NCI-H1694 treated with DMSO at 0.1 percent for 48 hours (cell line): Measurements from ENCODE around the gene TAF4.
"Not testable (repeated sequence)": the region's sequence is repeated elsewhere in the genome, so short reads cannot be mapped to it uniquely, and the experiment has no call there.

Experiments used
- DNase-seq: peaks from one replicate; lab custom pipeline; 2025; lab: John Stamatoyannopoulos, UW

The TAF4 gene, protein sequence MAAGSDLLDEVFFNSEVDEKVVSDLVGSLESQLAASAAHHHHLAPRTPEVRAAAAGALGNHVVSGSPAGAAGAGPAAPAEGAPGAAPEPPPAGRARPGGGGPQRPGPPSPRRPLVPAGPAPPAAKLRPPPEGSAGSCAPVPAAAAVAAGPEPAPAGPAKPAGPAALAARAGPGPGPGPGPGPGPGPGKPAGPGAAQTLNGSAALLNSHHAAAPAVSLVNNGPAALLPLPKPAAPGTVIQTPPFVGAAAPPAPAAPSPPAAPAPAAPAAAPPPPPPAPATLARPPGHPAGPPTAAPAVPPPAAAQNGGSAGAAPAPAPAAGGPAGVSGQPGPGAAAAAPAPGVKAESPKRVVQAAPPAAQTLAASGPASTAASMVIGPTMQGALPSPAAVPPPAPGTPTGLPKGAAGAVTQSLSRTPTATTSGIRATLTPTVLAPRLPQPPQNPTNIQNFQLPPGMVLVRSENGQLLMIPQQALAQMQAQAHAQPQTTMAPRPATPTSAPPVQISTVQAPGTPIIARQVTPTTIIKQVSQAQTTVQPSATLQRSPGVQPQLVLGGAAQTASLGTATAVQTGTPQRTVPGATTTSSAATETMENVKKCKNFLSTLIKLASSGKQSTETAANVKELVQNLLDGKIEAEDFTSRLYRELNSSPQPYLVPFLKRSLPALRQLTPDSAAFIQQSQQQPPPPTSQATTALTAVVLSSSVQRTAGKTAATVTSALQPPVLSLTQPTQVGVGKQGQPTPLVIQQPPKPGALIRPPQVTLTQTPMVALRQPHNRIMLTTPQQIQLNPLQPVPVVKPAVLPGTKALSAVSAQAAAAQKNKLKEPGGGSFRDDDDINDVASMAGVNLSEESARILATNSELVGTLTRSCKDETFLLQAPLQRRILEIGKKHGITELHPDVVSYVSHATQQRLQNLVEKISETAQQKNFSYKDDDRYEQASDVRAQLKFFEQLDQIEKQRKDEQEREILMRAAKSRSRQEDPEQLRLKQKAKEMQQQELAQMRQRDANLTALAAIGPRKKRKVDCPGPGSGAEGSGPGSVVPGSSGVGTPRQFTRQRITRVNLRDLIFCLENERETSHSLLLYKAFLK

DNA sequence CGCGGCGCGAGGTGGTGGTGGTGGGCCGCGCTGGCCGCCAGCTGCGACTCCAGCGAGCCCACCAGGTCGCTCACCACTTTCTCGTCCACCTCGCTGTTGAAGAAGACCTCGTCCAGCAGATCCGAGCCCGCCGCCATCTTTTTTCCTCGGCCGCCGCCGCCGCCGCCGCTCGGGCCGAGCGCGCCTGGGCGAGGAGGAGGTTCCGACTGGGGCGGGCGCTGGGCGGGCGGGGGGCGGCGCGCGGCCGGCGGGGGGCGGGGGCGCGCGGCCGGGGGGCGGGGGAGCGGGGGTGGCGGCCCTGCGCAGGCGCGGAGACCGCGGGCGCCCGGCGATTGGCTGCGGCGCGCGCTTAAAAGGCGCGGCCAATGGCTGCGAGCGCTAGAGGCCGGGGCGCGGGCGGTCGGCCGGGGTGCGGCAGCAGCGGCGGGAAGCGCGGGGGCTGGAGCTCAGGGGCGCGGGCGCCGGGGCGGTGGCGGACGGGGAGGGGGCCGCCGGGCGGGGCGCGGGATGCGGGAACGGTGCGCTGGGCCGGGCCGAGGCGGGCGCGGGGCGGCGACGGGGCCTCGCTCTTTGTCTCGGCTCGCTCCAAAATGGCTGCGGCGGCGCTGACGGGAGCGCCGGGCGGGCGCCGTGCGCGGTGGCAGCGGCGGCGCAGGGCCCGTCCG, at the start of gene TAF4:
Gene TAF4 (minus strand): TSS at position 208 of the 665 bp plus-strand sequence. CDS start 71 bp downstream, at position 137.
- DNase-seq: peak; percentile 17

DNA sequence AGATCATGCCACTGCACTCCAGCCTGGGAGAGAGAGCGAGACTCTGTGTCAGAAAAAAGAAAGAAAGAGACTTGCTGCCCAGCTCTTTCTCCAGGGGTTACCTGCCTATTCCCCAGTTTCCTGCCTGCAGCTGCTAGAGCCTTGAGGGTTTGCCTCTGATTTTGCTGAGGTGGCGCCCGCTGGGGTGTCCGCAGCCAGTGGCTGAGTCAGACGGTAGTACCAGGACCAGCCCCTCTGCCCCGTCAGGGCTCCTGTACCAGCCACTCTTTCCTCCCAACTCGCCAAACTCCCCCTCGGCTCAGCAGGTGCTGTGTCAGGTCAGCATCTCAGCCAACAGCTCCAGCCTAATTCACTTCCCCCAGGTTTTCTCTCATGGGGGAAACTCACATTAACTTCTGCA, 49.2 kb upstream of the TAF4 start:
- DNase-seq: no peak

DNA sequence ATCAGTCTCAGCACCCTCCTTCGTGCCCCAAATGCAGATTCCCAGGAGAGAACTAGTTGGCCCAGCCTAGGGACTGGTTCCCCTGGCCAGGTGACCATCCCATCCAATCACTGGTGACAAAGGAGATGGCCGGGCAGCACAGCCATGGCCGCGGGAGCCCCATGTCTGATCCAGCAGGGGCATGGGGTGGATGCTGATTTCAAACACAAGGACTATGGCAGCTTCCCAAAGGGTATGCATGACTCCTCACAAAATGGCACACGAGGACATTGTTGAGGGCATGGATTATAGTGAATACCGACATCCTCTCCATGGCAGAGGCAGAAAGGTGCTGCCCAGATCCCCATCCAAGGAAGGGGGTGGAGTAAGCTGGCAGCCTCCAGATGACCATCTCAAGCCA, 46.7 kb upstream of the TAF4 start:
- no peak for DNase-seq

DNA sequence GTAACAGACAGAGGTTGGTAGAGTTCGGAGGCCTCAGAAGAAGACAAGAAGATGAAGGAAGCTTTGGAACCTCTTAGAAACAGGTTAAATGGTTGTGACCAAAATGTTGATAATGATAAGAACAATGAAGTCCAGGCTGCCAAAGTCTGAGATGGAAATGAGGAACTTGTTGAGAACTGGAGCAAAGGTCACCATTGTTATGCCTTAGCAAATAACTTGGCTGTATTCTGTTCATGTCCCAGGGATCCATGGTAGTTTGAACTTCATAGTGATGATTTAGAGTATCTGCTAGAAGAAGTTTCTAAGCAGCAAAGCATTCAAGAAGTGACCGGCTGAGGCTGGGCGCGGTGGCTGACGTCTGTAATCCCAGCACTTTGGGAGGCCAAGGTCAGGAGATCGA, 45.5 kb upstream of the TAF4 start:
- DNase-seq: no peak

DNA sequence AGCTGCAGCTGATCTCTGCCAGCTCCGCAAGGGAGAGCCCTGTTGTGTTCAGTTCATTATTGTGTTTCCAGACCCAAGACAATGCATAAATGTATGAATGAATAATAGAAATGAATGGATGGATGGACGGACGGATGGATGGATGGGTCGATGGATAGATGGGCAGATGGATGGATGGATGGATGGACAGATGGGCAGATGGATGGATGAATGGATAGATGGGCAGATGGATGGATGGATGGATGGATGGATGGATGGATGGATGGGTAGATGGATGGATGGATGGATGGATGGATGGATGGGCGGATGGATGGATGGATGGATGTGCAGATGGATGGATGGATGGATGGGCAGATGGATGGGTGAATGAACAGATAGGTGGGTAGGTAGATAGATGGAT, 39.9 kb upstream of the TAF4 start:
- DNase-seq: no peak

DNA sequence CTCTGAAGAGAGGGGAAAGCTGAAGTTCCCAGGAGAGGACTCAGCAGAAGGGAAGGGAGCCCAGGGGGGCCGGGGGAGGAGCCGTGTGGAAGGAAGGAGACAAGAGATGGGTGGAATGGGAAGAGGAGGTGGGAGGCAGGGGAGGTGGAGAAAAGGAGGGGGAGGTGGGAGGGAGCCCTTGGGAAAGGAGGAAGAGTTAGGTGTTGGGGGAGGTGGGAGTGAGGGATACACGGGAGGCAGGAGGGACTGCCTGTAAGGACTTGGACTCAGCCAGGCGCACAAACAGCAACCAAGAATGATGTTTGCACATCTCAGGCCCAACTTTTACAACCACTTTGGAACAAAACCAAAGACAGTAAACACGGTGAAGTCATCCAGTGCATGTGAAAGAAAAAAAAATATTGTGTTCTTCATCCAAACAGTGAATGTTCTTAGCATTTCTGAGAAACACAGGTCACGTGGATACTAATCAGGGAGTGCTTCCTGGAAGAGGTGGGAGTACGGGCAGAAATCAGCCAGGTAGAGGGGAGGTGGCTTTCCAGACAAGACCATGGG, 39.2 kb upstream of the TAF4 start:
- DNase-seq: no peak

DNA sequence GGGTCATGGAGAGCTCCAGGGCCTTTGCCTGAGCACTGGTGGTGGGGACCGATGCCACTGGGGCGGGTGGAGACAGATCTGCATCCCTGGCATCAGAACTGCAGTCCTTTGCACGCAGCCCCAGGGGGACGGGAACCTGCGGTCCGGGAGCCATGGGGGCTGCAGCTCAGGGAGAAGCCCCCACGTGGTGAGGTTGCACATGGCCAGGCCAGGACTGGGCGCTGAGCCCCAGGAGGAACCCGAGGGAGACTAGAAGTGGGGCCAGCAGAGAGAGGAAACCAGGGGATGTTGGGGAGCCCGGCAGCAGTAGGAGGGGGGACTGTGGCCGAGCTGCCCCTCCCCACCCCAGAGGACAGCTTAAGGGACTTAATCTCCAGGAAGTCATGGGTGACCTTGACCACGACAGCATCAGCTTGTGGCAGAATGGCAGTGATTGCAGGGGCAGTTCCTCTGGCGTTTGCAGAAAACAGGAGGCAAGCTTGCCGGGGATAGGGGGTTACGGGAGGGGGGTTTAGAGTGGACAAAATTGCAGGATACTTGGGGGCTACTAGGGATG, 38.6 kb upstream of the TAF4 start:
- no peak for DNase-seq

DNA sequence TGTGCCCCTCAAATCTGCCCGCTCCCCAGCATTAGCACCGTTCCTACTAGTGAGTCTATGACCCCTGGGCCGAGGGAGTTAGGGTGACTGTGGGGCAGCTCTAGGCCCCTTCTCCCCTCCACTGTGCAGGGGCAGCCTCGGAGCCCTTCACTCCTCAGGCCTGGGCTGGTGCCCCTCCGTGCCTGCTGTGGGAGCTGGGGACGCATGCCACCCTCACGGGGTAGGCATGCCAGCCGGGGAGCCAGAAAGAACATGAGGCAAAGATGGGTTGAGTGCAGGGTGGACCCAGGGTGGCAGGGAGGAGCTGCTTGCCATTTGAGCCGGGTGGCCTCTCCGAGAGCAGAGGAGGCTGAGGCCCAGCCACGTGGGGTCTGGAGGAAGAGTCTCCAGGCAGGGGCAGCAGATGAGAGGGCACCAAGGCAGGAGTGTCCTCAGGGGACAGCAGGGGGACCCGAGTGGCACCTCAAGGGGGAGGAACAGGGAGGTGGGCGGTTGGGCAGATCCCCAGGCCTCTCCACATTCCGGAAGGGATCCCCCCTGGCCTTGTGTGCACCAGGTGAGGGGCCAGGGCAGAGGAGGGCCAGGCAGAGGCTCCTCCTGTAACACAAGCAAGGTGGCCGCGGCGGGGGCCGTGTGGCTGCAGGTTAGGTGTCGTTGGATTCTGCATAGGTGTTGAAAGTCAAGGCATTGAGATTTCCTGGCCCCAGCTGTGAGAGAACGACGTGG, 38.0 kb upstream of the TAF4 start:
- no peak for DNase-seq

DNA sequence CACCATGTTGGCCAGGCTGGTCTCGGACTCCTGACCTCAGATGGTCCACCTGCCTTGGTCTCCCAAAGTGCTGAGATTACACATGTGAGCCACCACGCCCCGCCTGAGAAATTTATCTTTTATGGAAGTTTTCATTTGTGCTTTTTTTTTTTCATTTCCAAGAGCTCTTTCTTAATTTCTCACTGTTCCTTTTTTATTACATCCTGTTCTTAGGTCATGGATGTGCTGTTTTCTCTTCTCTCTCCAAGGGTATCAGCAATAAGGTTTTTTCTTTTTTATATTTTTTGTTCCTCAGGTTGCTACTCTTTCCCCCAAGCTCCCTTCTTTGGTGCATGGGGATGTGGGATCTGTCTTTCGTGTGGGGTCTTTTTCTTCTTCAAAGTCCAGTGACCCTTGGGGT, 35.4 kb upstream of the TAF4 start:
- no peak for DNase-seq

DNA sequence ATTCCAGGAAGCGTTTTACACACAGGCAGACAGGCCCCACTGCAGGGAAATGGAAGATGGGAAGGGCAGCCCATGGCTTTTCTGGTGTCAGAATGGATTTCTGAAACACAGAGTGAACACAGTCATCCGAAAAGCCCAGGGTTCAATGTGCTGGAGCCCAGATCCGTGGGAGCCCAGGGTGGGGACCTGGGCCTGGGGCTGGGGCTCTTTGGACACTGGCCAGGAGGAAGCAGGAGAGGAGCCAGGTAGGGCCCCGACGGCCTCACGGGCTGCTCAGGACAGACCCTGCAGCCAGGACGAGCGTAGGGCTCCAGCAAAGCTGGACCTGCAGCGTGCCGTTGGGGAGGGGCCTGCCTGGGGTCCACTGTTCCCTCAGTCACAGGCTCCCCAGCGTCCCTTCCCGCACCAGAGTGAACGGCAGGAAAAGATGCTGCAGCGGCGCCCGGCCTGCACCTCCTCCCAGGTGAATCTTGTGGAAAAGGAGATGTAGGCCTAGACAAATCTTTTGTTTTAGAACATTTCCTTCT, 32.3 kb upstream of the TAF4 start:
- DNase-seq: no peak

DNA sequence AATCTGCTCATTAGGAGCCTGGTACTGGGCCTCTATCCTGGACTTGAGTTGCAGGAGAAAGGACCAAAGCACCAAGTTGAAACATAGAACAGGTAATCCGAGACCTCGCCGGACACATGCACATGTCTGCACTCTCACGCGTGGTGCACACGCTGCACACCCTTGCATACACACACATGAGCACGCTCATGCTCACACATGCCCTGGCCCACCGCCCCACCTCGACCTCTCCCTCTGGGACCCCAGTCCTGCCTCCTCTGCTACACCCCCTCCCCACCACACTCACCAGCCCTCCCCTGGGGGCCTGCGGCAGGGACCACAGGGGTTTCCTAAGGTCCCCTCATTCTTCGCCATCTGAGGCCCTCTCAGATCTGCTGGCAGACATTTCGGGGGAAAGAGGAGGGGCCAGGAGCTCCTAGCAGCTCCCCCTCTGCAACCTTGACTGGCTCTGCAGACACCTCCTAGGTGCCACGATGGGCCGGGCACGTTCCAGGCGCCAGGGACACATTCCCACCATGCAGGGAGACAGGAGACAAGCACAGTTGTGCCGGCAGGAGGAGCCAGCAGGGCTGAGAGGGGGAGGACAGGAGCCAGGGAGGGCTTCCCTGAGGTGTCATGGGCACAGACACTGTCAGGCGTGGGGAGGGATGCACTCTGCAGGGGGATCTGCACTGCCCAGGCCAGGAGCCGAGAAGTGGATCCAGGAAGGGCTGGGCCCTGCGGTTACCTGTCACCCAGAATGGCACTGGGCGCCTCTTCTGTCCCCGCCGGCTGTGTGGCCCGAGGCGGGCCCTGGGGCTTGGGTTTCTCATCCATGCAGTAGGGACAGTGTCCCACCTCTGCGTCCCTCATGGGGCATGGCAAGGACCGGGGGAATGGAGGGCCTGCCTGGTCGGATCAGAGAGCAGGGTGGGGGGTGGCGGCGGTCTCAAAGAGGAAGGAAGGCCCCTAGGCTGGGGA, 31.0 kb upstream of the TAF4 start:
- no peak for DNase-seq

DNA sequence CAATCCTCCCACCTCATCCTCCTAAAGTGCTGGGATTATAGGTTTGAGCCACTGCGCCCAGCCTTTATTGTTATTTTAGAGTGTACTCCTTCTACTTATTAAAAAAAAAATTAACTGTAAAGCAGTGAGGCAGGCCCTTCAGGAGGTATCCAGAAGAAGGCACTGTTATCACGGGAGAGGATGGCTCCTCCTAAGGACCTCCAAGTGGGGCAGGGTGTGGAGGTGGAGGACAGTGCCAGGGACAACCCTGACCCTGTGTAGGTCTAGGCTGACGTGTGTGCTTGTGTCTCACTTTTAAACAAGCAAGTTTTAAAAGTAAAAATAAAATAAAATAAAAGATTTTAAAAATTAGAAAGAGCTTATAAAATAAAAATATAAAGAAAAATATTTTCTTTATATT, 23.7 kb upstream of the TAF4 start:
- no peak for DNase-seq

DNA sequence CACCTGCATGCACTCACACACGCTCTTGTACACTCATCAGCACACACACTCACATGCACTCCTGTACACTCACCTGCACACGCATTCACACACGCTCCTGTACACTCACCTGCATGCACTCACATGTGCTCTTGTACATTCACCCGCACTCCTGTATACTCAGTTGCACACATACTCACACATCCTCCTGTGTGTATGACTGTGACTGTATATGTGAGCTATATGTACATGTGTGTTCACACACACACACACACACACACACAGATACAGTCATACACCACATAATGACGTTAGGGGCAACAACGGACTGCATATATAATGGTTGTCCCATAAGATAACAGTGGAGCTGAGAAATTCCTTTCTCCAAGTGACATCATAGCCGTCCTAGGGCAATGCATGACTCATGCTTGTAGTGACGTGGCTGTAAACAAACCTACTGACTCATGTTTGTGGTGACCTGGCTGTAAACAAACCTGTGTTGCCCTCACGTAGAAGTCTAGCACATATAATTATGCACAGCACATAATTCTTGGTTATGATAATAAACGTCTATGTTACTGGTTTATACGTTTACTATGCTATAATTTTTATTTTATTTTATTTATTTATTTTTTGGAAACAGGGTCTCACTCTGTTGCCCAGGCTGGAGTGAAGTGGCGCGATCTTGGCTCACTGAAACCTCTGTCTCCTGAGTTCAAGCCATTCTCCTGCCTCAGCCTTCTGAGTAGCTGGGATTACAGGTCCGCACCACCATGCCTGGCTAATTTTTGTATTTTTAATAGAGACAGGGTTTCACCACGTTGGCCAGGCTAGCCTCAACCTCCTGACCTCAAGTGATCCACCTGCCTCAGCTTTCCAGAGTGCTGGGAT, 22.8 kb upstream of the TAF4 start:
- no peak for DNase-seq

DNA sequence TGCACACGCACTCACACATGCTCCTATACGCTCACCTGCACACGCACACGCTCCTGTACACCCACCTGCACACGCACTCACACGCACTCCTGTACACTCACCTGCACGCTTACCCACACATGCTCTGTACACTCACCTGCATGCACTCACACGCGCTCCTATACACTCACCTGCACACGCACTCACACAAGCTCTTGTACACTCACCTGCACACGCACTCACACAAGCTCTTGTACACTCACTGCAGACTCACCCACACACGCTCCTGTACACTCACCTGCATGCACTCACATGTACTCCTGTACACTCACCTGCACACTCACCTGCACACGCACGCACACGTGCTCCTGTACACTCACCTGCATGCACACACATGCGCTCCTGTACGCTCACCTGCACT, 22.0 kb upstream of the TAF4 start:
- no peak for DNase-seq

DNA sequence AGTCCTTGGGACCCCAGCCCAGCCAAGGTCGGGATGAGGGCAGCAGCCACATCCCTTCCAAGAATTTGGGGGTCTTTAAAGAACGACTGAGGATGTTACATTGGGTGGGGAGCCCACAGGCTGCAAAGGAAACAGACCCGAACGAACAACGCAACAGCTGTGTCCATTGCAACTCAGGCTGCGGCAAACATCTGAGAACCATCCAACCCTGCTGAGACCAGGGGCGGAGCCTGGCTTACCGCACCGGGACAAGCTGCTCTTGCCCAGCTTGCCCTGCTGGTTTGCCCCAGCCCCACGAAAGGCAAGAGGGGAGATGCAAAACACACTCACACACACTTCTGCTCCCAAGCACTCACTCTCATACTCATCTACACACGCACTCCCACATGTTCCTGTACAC, 21.5 kb upstream of the TAF4 start:
- no peak for DNase-seq

DNA sequence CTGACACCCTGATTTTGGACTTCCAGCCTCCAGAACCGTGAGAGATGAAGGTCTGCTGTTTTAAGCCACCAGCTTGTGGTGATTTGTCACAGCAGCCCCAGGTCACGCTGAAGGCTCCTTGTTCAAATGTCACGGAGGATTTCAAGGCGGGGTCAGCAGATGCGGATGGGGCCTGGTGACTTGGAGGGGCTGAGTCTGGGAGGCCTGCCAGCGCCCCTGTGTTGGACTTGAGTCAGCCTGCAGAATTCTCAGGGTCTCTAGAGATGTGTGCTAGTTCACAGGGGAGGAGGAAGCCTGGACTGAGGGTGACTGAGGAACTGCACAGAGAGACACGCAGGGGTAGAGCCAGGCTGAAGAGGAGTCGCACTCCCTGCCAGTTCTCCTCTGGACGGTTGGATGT, 19.5 kb upstream of the TAF4 start:
- DNase-seq: no peak

DNA sequence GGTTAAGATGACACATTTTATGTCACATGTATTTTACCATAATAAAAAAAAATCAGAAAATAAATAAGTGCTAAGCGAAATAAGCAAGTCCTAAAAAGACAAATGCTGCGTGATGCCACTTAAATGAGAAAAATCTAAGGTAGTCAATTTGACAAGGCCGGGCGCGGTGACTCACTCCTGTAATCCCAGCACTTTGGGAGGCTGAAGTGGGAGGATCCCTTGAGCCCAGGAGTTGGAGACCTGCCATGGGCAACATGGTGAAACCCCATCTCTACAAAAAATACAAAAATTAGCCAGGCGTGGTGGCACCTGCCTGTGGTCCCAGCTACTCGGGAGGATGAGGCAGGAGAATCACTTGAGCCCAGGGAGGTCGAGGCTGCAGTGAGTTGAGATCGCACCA, 18.5 kb upstream of the TAF4 start:
- DNase-seq: not testable (repeated sequence)

DNA sequence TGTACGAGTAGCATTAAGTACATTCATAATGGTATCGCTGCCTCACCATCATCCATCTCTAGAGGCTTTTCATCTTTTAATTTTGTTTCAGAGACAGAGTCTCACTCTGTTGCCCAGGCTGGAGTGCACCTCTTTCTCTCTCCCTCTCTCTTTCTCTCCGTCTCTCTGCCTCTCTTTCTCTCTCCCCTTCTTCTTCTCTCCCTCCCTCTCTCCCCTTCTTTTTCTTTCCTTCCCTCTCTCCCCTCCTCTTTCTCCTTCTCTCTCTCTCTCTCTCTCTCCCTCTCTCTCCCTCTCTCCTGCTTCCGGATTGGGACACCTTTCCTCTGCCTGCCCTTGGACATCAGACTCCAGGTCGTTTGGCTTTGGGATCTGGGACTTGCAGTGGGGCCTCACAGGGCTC, 17.6 kb upstream of the TAF4 start:
- DNase-seq: no peak
